Tibial nerve (tissue), 4 donors: ENCODE data around the gene ZFYVE28.

ENCODE experiments used
- CTCF ChIP-seq, 5 experiments: fragments of 200-600 bp in 3 of 5; fragments of 450-650 bp in 2 of 5; sonication (generic) in 3 of 5; IDR thresholded peaks; one replicate each; pipeline ENCODE4 v1.5.1; 2016 to 2019; ENCODE audit warnings: antibody characterized with exemption in 5 of 5, mild to moderate bottlenecking in 3 of 5, moderate library complexity in 2 of 5
- EP300 ChIP-seq, 2 donors: sonication (generic); formaldehyde crosslinking; IDR thresholded peaks; one replicate each; pipeline ENCODE4 v1.6.1; 2017; ENCODE audit warnings: antibody characterized with exemption in 2 of 2, mild to moderate bottlenecking in 1 of 2

- TF ChIP-seq EP300 (IDR thresholded peaks at IDR 0.05) (no peak), CTCF (IDR thresholded peaks at IDR 0.05) (no peak)
These were observed 105.1 kb downstream of the ZFYVE28 start for GRCh38 chr4:2313366-2313765.
